ENCODE data around the gene PELI1. TPM values are rescaled to one million over a fixed set of nuclear protein-coding genes. Genes with fewer than 3 reads are reported as not detected.

Gene PELI1
- 10.9 and 19.3 TPM in 2 replicates for total RNA-seq

GRCh38 chr2:64144057-64145013 lies at the start of gene PELI1:
PELI1 (minus strand) TSS chr2:64144420; CDS start chr2:64108310, 36,110 bp downstream.

Other genes with a start within 250 kb of the PELI1 start
- gene VPS54, start 125.0 kb downstream of the PELI1 start, total RNA-seq, result 12.4 TPM in 2 replicates

Measured in mesangial cell (primary cell).